ENCODE measurements around the gene REXO5. TPM values are rescaled to one million over a fixed set of nuclear protein-coding genes. Genes with fewer than 3 reads are reported as not detected.

The REXO5 gene
- total and polyA plus RNA-seq, 2 of the 13 experiments (the other 11 are each of a cell fraction or from before 2014, with no cell fraction given) = 5.9 to 13.1 TPM

DNA sequence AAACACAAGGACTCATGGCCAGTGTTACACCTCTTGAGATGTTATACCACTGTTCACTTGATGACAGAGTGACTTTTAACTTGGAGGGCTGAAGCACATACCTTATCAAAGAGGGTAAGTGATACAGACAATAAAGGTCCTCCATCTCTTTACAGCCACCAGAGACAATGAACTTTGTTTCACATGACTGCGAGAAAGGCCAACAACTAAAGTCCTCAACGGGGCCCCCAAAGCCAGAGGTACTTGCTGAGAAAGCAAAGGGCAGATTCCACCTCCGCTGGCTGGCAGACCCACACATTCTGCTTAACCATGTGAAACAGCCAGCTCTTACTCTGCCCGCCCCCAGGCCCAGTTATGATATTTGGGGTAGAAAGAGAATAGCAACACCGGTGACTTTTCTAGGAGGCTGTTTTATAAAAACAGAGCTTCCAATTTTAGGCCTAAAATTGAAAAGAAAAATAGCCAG, 72.4 kb downstream of the REXO5 start (continued):
- TF ChIP-seq ZNF550 (CRISPR knock-in tag; IDR thresholded peaks at IDR 0.05; ENCODE audit: borderline replicate concordance) = no peak
- TF ChIP-seq ZNF746 (CRISPR knock-in tag; IDR thresholded peaks at IDR 0.05) = no peak; the same call in 1 of the 2 replicates
- no peak for TF ChIP-seq ZNF326 (CRISPR knock-in tag; IDR thresholded peaks at IDR 0.05; ENCODE audit: borderline replicate concordance)
- no peak for TF ChIP-seq AHR (CRISPR knock-in tag; IDR thresholded peaks at IDR 0.05)
- 0 out of 2 replicates have a peak, but pooled peaks have one; percentile 42 for TF ChIP-seq NCOA1 (CRISPR knock-in tag; IDR thresholded peaks at IDR 0.05)
- no peak for TF ChIP-seq NFE2L2 (IDR thresholded peaks at IDR 0.05; ENCODE audit: low read length)
- no peak for TF ChIP-seq ZSCAN25 (CRISPR knock-in tag; IDR thresholded peaks at IDR 0.05)
- no peak for TF ChIP-seq ARHGAP35 (CRISPR knock-in tag; IDR thresholded peaks at IDR 0.05; ENCODE audit: borderline replicate concordance)
- TF ChIP-seq ZNF75D (CRISPR knock-in tag; IDR thresholded peaks at IDR 0.05; ENCODE audit: borderline replicate concordance) = no peak
- TF ChIP-seq PCBP2 (optimal IDR thresholded peaks at IDR 0.05; ENCODE audit: low read depth, low read length, poor library complexity, severe bottlenecking) = no peak
- TF ChIP-seq ARNTL (CRISPR knock-in tag; IDR thresholded peaks at IDR 0.05) = peak; percentile 49; the same call in 1 of the 2 replicates
- TF ChIP-seq ZNF619 (CRISPR knock-in tag; IDR thresholded peaks at IDR 0.05) = no peak
- no peak for TF ChIP-seq ZNF589 (CRISPR knock-in tag; conservative IDR thresholded peaks at IDR 0.05)
- TF ChIP-seq, protein P1, sequence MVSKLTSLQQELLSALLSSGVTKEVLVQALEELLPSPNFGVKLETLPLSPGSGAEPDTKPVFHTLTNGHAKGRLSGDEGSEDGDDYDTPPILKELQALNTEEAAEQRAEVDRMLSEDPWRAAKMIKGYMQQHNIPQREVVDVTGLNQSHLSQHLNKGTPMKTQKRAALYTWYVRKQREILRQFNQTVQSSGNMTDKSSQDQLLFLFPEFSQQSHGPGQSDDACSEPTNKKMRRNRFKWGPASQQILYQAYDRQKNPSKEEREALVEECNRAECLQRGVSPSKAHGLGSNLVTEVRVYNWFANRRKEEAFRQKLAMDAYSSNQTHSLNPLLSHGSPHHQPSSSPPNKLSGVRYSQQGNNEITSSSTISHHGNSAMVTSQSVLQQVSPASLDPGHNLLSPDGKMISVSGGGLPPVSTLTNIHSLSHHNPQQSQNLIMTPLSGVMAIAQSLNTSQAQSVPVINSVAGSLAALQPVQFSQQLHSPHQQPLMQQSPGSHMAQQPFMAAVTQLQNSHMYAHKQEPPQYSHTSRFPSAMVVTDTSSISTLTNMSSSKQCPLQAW (CRISPR knock-in tag; IDR thresholded peaks at IDR 0.05) = peak; percentile 55; the same call in 1 of the 2 replicates
- no peak for TF ChIP-seq ZNF235 (CRISPR knock-in tag; IDR thresholded peaks at IDR 0.05; ENCODE audit: borderline replicate concordance)
- TF ChIP-seq SCMH1 (CRISPR knock-in tag; IDR thresholded peaks at IDR 0.05; ENCODE audit: borderline replicate concordance) = no peak
- no peak for TF ChIP-seq ZIK1 (CRISPR knock-in tag; IDR thresholded peaks at IDR 0.05; ENCODE audit: borderline replicate concordance, low read depth)
- no peak for TF ChIP-seq HIVEP1 (CRISPR knock-in tag; IDR thresholded peaks at IDR 0.05)
- TF ChIP-seq FOXA3 (CRISPR knock-in tag; IDR thresholded peaks at IDR 0.05) = peak; percentile 34; the same call in 1 of the 2 replicates
- TF ChIP-seq, protein P2, sequence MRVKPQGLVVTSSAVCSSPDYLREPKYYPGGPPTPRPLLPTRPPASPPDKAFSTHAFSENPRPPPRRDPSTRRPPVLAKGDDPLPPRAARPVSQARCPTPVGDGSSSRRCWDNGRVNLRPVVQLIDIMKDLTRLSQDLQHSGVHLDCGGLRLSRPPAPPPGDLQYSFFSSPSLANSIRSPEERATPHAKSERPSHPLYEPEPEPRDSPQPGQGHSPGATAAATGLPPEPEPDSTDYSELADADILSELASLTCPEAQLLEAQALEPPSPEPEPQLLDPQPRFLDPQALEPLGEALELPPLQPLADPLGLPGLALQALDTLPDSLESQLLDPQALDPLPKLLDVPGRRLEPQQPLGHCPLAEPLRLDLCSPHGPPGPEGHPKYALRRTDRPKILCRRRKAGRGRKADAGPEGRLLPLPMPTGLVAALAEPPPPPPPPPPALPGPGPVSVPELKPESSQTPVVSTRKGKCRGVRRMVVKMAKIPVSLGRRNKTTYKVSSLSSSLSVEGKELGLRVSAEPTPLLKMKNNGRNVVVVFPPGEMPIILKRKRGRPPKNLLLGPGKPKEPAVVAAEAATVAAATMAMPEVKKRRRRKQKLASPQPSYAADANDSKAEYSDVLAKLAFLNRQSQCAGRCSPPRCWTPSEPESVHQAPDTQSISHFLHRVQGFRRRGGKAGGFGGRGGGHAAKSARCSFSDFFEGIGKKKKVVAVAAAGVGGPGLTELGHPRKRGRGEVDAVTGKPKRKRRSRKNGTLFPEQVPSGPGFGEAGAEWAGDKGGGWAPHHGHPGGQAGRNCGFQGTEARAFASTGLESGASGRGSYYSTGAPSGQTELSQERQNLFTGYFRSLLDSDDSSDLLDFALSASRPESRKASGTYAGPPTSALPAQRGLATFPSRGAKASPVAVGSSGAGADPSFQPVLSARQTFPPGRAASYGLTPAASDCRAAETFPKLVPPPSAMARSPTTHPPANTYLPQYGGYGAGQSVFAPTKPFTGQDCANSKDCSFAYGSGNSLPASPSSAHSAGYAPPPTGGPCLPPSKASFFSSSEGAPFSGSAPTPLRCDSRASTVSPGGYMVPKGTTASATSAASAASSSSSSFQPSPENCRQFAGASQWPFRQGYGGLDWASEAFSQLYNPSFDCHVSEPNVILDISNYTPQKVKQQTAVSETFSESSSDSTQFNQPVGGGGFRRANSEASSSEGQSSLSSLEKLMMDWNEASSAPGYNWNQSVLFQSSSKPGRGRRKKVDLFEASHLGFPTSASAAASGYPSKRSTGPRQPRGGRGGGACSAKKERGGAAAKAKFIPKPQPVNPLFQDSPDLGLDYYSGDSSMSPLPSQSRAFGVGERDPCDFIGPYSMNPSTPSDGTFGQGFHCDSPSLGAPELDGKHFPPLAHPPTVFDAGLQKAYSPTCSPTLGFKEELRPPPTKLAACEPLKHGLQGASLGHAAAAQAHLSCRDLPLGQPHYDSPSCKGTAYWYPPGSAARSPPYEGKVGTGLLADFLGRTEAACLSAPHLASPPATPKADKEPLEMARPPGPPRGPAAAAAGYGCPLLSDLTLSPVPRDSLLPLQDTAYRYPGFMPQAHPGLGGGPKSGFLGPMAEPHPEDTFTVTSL (CRISPR knock-in tag; IDR thresholded peaks at IDR 0.05; ENCODE audit: borderline replicate concordance) = peak; percentile 12; the same call in 1 of the 2 replicates
- TF ChIP-seq, protein P3, sequence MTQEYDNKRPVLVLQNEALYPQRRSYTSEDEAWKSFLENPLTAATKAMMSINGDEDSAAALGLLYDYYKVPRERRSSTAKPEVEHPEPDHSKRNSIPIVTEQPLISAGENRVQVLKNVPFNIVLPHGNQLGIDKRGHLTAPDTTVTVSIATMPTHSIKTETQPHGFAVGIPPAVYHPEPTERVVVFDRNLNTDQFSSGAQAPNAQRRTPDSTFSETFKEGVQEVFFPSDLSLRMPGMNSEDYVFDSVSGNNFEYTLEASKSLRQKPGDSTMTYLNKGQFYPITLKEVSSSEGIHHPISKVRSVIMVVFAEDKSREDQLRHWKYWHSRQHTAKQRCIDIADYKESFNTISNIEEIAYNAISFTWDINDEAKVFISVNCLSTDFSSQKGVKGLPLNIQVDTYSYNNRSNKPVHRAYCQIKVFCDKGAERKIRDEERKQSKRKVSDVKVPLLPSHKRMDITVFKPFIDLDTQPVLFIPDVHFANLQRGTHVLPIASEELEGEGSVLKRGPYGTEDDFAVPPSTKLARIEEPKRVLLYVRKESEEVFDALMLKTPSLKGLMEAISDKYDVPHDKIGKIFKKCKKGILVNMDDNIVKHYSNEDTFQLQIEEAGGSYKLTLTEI (CRISPR knock-in tag; conservative IDR thresholded peaks at IDR 0.05) = no peak
- 0 out of 2 replicates have a peak, but pooled peaks have one; percentile 8 for TF ChIP-seq SMC3 (IDR thresholded peaks at IDR 0.05; ENCODE audit: low read length)
- TF ChIP-seq KDM5B (CRISPR knock-in tag; IDR thresholded peaks at IDR 0.05; ENCODE audit: borderline replicate concordance) = no peak

Data from HepG2 (cell line).